DMS53 (cell line): Measurements from ENCODE around the gene SLC13A3.

ENCODE experiments used
- DNase-seq: peaks from one replicate; lab custom pipeline; 2025; lab: John Stamatoyannopoulos, UW

Gene SLC13A3

DNA sequence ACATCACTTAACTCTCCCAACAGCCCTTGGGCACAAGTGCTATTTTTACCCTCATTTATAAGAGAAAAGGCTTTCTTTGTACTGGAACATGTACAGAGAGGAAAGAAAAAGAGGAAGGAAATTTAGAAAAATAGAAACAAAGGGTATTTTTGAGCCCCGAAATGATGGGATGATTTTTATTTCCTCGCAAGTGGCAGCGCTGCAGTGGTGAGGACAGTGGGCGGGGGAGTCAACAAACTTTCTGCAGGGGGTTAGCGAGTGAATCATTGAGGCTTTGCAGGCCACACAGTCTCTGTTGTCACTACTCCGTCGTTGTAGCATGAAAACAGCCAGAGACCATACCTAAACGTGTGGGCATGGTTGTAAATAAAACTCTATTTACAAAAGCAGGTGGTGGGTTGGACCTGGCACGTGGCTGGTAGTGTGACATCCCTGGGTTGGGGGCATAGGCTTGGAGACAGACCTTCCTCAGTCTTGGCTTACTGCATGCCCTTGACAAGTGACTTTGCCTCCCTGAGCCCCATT lies 75.3 kb downstream of the SLC13A3 start:
- DNase-seq, result no peak

DNA sequence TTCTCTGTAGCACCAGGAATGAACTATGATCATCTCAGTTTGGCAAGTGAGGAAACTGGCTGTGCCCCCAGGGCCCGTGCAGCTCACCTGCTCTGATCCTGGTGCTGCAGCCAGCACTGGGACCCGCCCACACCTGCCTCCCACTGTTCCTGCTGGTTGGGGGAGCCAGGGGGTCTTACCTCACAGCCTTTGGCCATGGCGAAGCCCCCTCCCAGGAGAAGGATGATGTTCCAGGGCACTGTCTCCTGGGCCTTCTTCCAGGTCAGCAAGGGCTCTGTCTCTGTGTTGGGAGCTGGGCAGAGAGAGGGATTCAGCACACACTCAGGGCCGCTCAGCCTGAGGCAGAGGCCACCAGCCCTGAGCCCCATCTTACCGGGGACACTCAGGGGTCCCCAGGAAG lies 75.9 kb downstream of the SLC13A3 start:
- DNase-seq, result no peak

- no peak for DNase-seq
Observed at GRCh38 chr20:46573788-46574584, 77.3 kb downstream of the SLC13A3 start.

- no peak for DNase-seq
Observed at GRCh38 chr20:46573234-46573633, 78.0 kb downstream of the SLC13A3 start.

DNA sequence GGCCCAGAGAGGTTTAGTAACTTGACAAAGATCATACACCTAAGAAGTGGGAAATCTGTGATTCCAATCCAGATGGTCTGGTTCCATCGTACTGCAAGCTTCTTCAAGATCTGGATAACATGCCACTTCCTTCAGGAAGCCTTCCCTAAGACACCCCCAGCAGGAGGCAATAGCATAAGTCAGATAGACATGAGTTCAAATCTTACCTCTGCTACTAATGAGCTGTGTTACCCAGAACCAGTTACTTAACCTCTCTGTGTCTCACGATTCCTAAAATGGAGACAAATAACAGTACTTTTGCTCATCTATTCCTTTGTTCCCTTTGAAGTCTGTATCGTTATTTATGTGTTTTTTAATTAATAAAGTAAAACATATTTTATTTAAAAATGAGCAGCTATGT lies 78.5 kb downstream of the SLC13A3 start:
- no peak for DNase-seq

DNA sequence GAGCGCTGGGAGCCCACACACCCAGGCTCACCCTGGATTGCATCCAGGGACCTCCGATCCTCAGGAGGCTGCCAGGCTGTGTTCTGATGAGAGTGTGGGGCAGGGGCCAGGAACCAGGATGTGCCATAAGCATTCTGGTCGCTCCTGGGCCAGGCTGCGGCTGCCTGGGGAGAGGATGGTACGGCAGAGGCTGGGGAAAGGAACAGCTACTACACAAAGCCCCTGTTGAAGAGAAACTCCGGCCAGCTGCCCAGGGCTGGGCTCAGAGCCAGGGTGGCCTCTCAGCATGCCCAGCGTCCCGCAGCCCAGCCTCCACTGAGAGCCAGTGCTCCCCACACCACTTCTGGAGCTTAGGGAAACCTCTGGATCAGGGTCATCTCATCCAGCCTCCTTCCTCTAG lies 79.1 kb downstream of the SLC13A3 start:
- peak; percentile 43 for DNase-seq

DNA sequence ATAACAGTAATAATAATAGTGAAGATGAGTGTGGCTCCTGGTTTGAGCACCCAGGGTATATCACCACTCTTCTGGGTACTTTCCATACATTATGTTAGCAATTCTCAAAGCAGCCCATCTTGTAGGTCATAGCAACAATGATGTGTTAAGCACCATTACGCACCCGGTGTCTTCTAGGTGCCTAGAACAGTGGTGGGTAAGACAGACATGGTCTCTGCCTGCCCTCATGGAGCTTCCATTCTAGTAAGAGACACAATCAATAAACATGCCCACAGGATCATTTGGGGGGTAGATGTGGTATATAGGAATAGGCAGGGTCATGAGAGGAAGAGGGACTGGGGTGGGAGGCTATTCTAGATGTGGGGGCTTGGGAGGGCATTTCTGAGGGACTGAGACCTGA lies 79.8 kb downstream of the SLC13A3 start:
- no peak for DNase-seq

DNA sequence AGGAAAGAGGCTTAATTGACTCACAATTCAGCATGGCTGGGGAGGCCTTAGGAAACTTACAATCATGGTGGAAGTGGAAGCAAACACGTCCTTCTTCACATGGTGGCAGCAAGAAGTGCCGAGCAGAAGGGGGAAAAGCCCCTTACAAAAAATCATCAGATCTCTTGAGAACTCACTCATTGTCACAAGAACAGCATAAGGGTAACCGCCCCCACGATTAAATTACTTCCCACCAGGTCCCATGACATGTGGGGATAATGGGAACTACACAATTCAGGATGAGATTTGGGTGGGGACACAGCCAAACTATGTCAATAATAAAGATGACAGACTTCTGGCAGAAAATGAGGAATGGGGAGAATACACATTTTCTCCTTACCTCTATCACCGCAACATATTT lies 80.3 kb downstream of the SLC13A3 start:
- DNase-seq, result no peak

GRCh38 chr20:46569961-46570360 lies 81.3 kb downstream of the SLC13A3 start:
- no peak for DNase-seq

- peak; percentile 87 for DNase-seq
Observed at GRCh38 chr20:46568570-46569129, 82.6 kb downstream of the SLC13A3 start.

DNA sequence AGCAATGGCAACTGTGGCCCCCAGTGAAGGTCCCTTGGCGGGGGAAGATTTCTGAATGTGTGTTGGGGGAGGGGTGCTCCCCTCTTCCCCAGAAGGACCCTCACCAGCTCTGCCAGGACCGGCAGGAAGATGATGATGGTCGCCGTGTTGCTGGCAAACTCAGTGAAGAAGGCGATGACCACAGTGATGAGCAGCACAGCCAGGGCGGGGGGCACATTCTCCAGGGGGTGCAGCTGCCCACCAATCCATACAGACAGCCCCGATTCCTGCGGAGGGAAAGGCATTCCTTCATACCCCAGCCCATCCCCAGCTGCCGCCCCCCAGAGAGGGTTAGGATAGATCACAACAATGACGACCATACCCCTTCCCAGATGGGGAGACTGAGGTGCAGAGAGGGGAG lies 85.1 kb downstream of the SLC13A3 start:
- no peak for DNase-seq

- DNase-seq, result no peak
Observed at GRCh38 chr20:46564241-46564957, 86.9 kb downstream of the SLC13A3 start.

DNA sequence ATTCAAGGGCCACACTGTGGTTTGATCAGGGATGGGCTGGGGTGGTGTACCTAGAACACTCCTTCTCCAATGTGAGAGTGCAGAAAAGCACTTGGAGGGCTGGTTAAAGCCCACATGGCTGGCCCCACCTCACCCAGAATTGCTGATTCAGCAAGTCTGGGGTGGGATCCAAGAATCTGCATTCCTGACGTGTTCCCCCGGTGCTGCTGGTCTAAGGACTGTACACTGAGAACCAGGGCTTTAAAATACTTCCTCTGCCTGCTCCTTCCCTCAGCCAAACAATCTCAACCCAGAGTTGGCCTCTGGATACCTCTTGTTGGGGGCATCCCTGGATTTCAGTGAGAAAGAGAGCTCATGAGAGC lies 87.4 kb downstream of the SLC13A3 start:
- no peak for DNase-seq

- peak; percentile 22 for DNase-seq
Observed at GRCh38 chr20:46563170-46563859, 87.9 kb downstream of the SLC13A3 start.

- peak; percentile 93 for DNase-seq
Observed at GRCh38 chr20:46562373-46563169, 88.7 kb downstream of the SLC13A3 start.

DNA sequence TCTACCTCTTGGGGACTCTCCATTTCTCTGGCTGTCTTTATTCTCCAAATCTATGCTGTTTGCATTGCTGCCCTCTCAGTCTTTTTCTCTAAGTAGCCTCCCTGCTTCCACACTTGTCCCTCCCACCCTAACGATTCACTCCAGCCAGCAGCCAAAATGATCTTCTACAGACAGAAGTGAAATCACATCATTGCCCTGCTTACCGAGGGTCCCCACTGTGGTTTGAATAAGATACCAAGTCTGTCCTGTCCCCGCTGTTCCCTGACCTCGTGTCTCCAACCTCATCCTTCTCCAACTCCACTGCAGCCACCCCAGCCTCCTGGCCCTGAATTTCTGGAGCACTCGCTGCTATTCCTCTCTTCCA lies 89.3 kb downstream of the SLC13A3 start:
- DNase-seq, result no peak

GRCh38 chr20:46559685-46560440 lies 91.4 kb downstream of the SLC13A3 start:
- peak; percentile 53 for DNase-seq

DNA sequence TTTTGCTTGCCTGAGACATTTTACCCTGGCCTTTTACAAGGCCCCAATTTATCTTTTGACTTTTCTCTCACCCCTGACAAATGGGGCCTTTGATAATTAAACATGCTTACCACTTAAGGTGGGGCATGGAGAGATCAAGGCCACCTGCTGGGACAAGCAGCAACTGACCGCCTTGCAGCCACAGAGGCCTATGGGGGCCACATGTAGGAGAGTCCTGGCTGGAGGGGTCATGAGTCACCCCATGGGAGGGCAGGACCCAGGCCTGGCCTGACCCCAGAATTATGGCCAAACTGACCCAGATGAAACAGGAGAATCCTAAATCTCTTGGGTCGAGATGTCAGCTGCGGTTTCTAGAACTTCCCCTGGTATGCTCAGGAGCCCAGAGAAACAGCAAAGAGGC lies 92.3 kb downstream of the SLC13A3 start:
- no peak for DNase-seq

GRCh38 chr20:46558511-46558959 lies 92.7 kb downstream of the SLC13A3 start:
- peak; percentile 95 for DNase-seq

DNA sequence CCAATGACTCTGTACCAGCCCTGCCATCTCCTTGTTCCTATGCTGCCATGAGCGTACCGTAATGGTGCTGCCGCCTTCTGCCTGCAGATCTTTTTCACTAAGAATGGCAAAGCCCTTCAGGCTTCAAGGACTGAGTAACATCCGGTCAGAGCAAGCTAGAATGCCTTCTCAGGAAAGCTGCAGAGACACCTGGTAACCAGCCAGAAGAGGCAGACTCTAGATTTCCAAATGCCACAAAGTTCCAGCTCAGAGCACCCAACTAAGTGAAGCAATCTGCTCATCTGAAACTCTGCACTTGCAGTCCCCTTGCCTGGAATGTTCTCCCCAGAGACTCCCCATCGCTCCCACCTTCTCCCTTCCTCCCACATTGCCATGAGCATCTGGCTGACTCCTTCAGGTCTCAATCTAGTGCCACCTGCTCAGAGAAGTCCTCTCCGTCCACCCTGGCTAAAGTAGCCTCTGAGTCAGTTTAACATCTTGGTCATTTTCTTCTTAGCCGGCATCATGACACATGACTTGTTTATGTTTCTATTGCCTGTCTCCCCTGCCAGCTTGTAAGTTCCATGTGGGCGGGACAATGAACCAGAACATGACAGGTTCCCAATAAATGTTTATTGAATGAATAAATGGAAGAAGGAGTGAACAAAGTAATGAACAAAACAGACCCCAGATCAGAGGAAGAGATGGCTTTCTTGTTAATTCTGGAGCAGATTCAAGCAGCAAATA lies 93.9 kb downstream of the SLC13A3 start:
- DNase-seq, result no peak
